Esophagus muscularis mucosa (tissue), 4 donors: ENCODE measurements around the gene EIF3D. TPM values are rescaled to one million over a fixed set of nuclear protein-coding genes. Genes with fewer than 3 reads are reported as not detected.
A peak's percentile ranks its signal among the peaks of the same experiment; 100 is the strongest.

Experiments used
- DNase-seq: peaks from one replicate; pipeline ENCODE4 v3.0.0-alpha.2; 2017; ENCODE audit errors: extremely low spot score
- H3K27ac ChIP-seq, 4 donors: fragments of 200-600 bp; sonication (generic); replicated peaks in 1 of 4; 1 replicate in 3 of 4; 2 replicates in 1 of 4; pipeline ENCODE4 v1.5.1; 2016 to 2019; ENCODE audit warnings: mild to moderate bottlenecking in 1 of 4
- H3K27me3 ChIP-seq, 4 donors: fragments of 200-600 bp; sonication (generic); one replicate each; pipeline versions ENCODE4 v1.5.1 to v1.6.0; 2016 to 2019
- H3K36me3 ChIP-seq, 4 donors: fragments of 200-600 bp; sonication (generic); one replicate each; pipeline ENCODE4 v1.5.1; 2016 to 2019
- H3K4me1 ChIP-seq, 4 donors: fragments of 200-600 bp; sonication (generic); one replicate each; pipeline ENCODE4 v1.5.1; 2016 to 2019
- H3K4me3 ChIP-seq, 4 donors: fragments of 200-600 bp; sonication (generic); 1 replicate in 2 of 4; 2 replicates in 2 of 4; pipeline ENCODE4 v1.5.1; 2016 to 2019; ENCODE audit warnings: mild to moderate bottlenecking in 4 of 4, moderate library complexity in 1 of 4
- H3K9me3 ChIP-seq, 4 donors: fragments of 200-600 bp; sonication (generic); 1 replicate in 3 of 4; 2 replicates in 1 of 4; pipeline ENCODE4 v1.5.1; 2016 to 2019
- EP300 ChIP-seq: sonication (generic); formaldehyde crosslinking; IDR thresholded peaks from one replicate; pipeline ENCODE4 v1.6.1; 2017; ENCODE audit warnings: antibody characterized with exemption
- POLR2A ChIP-seq: fragments of 450-650 bp; IDR thresholded peaks from one replicate; pipeline ENCODE4 v1.6.1; 2017; ENCODE audit warnings: antibody characterized with exemption, moderate library complexity, mild to moderate bottlenecking, low read depth
- POLR2AphosphoS5 ChIP-seq, 2 donors: sonication (generic); formaldehyde crosslinking; IDR thresholded peaks; one replicate each; pipeline ENCODE4 v1.6.1; 2017; ENCODE audit warnings: antibody characterized with exemption in 2 of 2
- WGBS: methylation state at CpG from one replicate; pipeline ENCODE4 v1.1.5; 2018; 5-methylcytosine and 5-hydroxymethylcytosine counted together
- intact Hi-C: fragments of 100-400 bp; cut with DNase I; formaldehyde crosslinking; loops from one replicate; pipeline ENCODE4 v1.15.1; 2023
- total RNA-seq, 4 donors: library from RNA; depleted of rRNA; stranded (reverse); fragments of >200 nt; gene quantifications; one replicate each; pipeline versions ENCODE4 v1.1.0 to v1.2.1, GENCODE V29; 2016
- TF ChIP-seq, protein P1 (sequence below), 3 experiments: fragments of 200-600 bp in 2 of 3; fragments of 450-650 bp in 1 of 3; sonication (generic) in 2 of 3; IDR thresholded peaks; one replicate each; pipeline ENCODE4 v1.5.1; 2017 to 2019; ENCODE audit warnings: antibody characterized with exemption in 3 of 3, mild to moderate bottlenecking in 2 of 3, moderate library complexity in 1 of 3

EIF3D gene, protein sequence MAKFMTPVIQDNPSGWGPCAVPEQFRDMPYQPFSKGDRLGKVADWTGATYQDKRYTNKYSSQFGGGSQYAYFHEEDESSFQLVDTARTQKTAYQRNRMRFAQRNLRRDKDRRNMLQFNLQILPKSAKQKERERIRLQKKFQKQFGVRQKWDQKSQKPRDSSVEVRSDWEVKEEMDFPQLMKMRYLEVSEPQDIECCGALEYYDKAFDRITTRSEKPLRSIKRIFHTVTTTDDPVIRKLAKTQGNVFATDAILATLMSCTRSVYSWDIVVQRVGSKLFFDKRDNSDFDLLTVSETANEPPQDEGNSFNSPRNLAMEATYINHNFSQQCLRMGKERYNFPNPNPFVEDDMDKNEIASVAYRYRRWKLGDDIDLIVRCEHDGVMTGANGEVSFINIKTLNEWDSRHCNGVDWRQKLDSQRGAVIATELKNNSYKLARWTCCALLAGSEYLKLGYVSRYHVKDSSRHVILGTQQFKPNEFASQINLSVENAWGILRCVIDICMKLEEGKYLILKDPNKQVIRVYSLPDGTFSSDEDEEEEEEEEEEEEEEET
- 100 to 1,000 TPM; 200 to 282 (median 252) TPM for total RNA-seq

DNA sequence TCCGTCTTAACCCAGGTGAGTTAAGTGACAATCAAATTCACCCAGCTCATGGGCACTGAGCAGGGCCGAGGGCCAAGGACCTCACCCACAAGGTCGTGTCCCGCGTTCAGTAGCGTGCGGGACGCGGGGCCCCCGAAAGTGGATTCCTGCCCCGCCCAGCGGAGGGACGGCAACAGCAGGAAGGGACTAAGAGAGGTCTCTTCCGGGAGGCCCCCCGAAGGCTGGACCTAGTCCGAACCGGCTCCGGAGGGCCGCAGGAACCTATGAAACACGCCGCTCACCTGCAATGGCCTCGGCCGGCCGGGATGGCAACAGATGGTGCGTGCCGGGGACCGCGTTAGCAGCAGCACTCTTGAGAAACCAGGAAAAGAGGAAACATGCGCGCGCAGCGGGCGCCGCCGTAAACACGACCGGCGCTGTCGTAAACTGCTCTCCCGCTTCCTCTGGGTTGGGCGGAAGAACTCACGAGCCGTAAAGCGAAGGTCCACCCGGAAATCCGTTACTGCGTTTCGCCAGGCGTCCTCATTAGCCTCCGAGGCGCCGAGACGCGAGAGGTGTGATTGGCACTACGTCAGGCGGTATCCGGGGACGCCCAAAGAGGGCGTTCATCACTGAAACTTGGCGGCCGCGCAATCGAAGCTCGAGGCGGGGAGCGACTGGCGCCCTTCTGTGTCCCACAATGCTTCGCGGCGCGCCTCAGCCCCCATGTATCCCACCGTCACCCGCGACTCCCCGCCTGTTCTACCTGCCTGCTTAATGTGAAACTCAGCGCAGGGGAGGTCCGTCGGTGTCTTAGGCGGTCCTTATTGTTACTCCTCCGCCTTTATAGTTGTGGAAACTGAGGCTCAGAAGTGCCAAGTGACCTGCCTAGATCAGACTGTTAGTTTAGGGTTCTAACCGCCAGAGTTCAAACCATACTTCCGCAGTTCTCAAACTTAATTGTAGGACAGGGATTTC is at the start of gene EIF3D:
Gene EIF3D (minus strand): TSS at position 372 of the 957 bp plus-strand sequence. CDS start 3,045 bp downstream, outside the sequence.
- under 1% methylated on average over 61 of the region's 82 CpGs for WGBS
- H3K4me3 ChIP-seq, result peak within 1 kb of the TSS; percentile 66 to 80 (median 76)
- TF ChIP-seq POLR2A (peak; percentile 27), EP300 (no peak), POLR2AphosphoS5 (IDR thresholded peaks at IDR 0.05) (peak; percentile 92 to 98)
- TF ChIP-seq, protein P1, sequence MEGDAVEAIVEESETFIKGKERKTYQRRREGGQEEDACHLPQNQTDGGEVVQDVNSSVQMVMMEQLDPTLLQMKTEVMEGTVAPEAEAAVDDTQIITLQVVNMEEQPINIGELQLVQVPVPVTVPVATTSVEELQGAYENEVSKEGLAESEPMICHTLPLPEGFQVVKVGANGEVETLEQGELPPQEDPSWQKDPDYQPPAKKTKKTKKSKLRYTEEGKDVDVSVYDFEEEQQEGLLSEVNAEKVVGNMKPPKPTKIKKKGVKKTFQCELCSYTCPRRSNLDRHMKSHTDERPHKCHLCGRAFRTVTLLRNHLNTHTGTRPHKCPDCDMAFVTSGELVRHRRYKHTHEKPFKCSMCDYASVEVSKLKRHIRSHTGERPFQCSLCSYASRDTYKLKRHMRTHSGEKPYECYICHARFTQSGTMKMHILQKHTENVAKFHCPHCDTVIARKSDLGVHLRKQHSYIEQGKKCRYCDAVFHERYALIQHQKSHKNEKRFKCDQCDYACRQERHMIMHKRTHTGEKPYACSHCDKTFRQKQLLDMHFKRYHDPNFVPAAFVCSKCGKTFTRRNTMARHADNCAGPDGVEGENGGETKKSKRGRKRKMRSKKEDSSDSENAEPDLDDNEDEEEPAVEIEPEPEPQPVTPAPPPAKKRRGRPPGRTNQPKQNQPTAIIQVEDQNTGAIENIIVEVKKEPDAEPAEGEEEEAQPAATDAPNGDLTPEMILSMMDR (IDR thresholded peaks at IDR 0.05), result no peak
- peak; percentile 100 for DNase-seq
- no peaks in the 10 kb centered on the region for H3K9me3 ChIP-seq
- peaks cover 0 to 4% (median 0%) of the 10 kb centered on the region in 4 donors for H3K27me3 ChIP-seq
- H3K4me1 ChIP-seq, result peaks cover 13 to 28% (median 22%) of the 10 kb centered on the region in 4 donors
- intact Hi-C loops, result no loop called here
- H3K36me3 ChIP-seq, result peaks cover 18 to 38% (median 29%) of the 10 kb centered on the region in 4 donors
- H3K27ac ChIP-seq, result peak within 1 kb of the TSS; percentile 83 to 95 (median 88)

DNA sequence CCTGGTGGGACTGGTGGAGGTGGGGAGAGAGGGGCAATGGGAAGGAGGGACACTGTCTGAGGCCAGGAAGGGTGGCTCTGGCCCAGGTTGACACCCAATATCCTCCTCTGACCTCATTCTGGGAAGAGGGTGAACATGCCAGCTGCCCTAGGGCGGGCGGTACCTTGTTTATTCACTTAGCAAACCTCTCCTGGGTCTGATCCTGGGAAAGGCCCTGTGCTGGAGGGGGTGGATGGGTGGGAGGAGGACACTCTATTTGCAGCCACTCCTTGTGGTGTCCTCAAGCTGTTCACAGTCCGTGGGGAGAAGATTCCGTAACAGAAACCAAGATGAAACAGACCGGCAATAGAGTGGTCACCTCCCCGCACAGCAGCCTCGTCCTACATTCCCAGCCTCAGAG is 49.7 kb upstream of the EIF3D start:
- 85% methylated on average over 6 of the region's 7 CpGs for WGBS
- Histone ChIP-seq H3K4me3 (no peak overlapping the region), H3K27ac (no peak overlapping the region), H3K36me3 (no peaks in the 10 kb centered on the region), H3K9me3 (no peaks in the 10 kb centered on the region), H3K4me1 (no peaks in the 10 kb centered on the region), H3K27me3 (peaks cover 0 to 63% (median 0%) of the 10 kb centered on the region in 4 donors)
- TF ChIP-seq POLR2AphosphoS5 (IDR thresholded peaks at IDR 0.05) (no peak), POLR2A (no peak), EP300 (no peak)
- TF ChIP-seq, protein P1 (IDR thresholded peaks at IDR 0.05), result no peak
- intact Hi-C loops, result no loop called here
- no peak for DNase-seq

DNA sequence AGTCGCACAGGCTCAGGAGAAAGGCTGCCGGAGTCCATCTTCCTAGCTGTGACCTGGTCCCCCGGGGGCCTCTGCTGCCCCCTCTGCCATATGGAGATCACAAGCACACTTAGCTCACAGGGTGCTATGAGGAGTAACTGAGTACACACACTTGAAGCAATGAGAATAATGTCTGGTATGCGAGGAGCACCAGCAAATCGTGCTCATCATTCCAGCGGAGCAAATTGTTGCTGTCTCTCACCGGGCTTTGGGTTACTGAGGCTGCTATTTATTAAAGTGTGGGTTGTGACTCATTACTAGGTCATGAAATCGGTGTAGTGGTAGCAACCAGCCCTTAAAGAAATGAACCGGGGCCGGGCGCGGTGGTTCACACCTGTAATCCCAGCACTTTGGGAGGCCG is 48.1 kb upstream of the EIF3D start:
- H3K27me3 ChIP-seq, result peaks cover 0 to 56% (median 0%) of the 10 kb centered on the region in 4 donors
- H3K36me3 ChIP-seq, result no peaks in the 10 kb centered on the region
- intact Hi-C loops, result no loop called here
- no peak for TF ChIP-seq POLR2AphosphoS5 (IDR thresholded peaks at IDR 0.05)
- no peak for TF ChIP-seq POLR2A
- TF ChIP-seq EP300, result no peak
- TF ChIP-seq, protein P1 (IDR thresholded peaks at IDR 0.05), result no peak
- H3K4me3 ChIP-seq, result no peak overlapping the region
- no peaks in the 10 kb centered on the region for H3K9me3 ChIP-seq
- WGBS, result 88% methylated on average over 13 of the region's 13 CpGs
- H3K27ac ChIP-seq, result no peak overlapping the region
- DNase-seq, result no peak
- H3K4me1 ChIP-seq, result no peaks in the 10 kb centered on the region

DNA sequence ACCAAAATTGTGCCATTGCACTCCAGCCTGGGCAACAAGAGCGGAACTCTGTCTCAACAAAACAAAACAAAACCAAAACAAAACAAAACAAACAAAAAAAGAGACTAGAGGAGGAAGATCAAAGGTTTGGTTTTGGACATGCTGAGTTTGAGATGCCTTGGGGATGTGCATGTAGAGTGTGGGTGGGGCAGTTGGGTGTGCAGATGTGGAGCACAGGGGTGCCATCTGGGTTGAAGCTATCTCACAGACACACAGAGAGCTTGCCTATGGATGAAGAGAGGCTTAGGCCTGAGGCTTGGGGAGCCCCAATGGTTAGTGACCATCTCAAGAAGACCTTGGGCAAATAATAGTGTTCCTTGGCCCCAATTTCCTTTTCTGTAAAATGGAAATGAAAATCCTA is 45.8 kb upstream of the EIF3D start:
- no peak for TF ChIP-seq EP300
- no peak for TF ChIP-seq POLR2AphosphoS5 (IDR thresholded peaks at IDR 0.05)
- TF ChIP-seq, protein P1 (IDR thresholded peaks at IDR 0.05), result no peak
- no peak for TF ChIP-seq POLR2A
- Histone ChIP-seq H3K27ac (no peak overlapping the region), H3K36me3 (no peaks in the 10 kb centered on the region), H3K4me3 (no peak overlapping the region), H3K27me3 (peaks cover 0 to 41% (median 0%) of the 10 kb centered on the region in 4 donors), H3K4me1 (no peaks in the 10 kb centered on the region), H3K9me3 (no peaks in the 10 kb centered on the region)
- intact Hi-C loops, result no loop called here
- WGBS, result 89% methylated on average over 1 of the region's 1 CpG
- DNase-seq, result no peak
